ENCODE data around the gene MKLN1.

The MKLN1 gene

DNA sequence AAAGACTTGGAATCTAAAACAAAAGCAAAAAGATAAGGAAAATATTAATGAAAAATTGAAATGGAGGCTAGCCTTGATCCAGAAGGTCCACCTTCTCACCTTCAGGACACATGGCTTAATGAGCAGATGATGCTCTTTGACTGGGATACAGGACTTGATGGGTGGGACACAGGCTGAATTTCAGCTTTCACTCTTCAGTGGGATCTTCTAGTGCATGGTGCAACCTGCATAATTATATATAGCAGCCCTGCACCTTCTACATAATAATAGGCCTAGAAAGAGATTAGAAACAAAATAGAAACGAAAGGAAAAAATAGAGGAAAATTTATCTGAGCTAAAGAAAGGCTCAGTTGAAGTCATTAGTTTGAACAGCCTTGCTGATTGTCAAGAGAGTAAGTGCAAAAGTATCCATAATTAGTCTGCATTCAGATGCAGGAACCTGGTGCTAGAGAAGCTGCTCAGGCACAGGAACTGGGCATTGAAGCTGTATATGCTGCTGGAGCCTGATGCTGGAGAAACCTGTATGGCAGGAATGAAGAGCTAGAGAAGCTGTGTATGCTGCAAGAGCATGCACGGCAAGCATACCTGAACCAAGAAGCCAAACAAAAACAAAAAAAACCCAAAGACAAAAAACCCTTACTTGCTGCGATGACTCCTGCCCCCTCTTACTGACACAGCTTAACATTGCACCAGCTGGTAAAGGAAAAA is 19.4 kb downstream of the MKLN1 start:
- FAIRE-seq, result no peak

DNA sequence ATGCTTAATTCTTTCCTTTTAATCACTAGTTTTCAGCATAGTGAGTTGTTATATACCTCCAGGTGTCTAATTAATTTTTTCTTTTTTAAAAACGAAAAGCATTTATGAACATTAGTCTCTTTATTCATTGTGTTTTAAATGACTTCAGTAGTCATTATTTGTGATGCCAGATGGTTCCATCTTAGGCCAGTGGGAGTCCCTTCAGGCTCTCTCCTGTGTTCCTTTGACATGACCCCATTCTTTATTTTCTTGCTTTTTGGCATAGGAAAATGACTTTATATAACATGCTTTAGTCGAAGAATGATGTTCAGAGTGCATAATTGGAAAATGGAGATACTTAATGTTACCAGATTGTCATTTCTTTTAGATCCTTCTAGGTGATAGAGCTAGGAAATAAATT is 24.4 kb downstream of the MKLN1 start:
- no peak for FAIRE-seq
- DNase-seq (ENCODE audit: insufficient read length, low spot score), result no peak

More for the DNA sequence above, 19.4 kb downstream of the MKLN1 start:
- no peak for DNase-seq (ENCODE audit: insufficient read length, low spot score)

DNA sequence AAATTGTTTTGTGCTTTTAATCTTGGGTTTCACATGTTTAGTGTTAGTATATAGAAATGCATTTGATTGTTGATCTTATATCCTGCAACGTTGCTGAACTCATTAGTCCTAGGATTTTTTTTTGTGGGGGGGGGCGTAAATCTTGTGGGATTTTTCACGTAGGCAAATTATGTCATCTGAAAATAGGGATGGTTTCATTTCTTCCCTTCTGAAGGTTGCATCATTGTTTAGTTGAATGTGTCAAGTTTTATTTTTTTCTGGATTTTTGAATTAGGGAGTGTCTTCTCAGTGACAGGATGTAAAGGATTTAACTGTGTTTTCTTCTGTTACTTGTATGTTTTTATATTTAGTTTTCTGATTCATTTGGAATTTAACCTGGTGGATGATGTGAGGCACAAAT is 26.7 kb downstream of the MKLN1 start:
- no peak for FAIRE-seq
- DNase-seq (ENCODE audit: insufficient read length, low spot score), result no peak

DNA sequence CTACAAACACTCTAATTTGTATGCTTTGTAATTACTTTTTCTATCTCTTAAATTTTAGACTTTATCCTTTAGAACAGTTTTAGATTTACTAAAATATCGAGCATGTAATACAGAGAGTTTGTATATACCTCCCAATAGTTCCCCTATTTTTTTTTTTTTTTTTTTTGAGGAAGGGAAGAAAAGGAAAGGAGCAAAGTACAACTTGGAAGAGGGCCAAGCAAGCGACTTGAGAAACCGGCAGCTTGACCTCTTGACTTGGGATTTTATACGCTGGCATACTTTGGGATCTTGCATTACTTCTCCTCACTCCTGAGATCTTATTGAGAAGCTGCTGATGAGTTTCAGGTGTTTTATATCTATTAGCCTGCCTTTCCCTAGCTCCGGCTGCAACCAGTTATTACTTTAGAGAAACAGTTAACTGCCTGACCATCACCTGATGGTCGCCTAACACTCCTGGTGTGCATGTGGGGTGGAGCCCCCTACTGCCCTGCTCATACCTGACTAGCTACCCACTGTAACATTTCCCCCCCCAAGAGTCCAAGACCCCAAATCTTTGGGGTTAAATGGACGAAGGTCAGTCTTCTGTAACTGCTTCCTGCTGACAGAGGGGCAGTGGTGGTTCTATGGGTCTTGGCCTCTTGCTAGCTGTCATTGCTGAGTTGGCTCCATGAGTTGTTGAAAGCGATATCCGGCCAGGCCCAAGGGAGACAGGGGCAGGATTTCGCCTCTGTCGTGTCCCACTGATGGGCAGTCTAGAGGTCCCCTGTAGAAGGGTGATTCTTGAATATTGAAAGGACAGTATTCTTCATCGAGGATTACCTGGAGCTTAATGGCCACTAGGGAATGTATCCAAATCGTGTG is 28.5 kb downstream of the MKLN1 start:
- FAIRE-seq, result no peak
- no peak for DNase-seq (ENCODE audit: insufficient read length, low spot score)

DNA sequence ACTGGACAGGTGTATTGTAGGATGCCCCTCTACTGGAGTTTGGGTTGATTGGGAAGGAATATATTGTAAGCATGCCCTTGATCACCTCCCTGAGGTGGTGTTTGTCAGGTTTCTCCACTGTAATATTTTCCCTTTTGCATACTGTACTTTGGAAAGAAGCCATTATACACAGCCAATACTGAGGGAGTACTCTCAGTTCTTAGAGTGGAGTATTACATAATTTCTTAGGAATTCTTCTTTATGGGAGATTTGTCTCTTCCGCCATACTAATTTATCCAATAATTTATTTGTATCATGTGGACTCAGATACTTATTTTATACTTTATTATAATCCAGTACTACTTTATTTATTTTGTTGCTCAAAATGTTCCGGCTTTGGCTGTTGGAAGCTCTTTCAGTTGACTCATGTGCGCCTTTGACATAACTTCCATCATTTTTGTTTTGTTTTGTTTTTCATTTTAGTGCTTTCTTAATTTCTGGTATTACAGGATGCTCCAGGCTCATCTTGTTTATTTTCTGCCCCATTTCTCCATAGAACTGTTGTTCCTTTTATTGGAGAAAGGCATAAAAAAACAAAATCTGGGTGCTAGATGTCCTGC is 29.7 kb downstream of the MKLN1 start:
- no peak for DNase-seq (ENCODE audit: insufficient read length, low spot score)
- FAIRE-seq, result no peak

DNA sequence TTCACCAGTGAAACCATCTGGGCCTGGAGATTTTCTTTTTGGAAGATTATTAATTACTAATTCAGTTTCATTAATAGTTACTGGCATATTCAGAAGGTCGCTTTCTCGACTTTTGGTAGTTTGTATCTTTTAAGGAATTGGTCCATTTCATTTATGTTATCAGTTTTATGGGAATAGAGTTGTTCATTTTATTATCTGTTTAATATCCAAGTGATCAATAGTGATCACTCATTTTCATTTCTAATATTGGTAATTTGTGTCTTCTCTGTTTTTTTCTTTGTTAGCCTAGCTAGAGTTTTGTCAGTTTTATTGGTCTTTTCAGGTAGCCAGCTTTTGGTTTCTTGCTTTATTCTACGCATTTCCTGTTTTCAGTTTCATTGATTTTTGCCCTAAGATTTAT is 31.0 kb downstream of the MKLN1 start:
- no peak for FAIRE-seq

DNA sequence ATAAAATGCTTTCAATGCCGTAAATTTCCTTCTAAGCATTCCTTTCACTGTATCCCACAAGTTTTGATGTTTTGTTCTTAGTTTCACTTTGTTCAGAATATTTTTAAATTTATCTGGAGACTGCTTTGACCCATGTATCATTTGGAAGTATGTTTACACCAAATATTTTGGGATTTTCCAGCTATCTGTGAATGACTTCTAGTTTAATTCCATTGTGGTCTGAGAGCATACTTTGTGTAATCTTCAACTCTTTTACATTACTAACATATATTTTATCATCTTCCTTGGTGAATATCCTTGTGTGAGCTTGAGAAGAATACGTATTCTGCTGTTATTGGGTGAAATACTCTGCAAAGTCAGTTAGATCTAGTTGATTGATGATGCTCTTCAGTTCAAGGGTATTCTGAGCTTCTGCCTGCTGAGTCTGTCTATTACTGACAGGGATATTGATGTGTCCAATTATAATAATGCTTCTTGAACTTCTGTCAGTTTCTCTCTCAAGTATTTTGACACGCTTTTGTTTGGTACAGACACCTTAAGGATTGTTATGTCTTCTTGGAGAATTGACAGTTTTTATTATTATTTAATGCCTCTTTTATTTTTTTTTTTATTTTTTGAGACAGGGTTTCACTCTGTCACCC is 31.6 kb downstream of the MKLN1 start:
- FAIRE-seq, result no peak
- DNase-seq (ENCODE audit: insufficient read length, low spot score), result no peak

More for the DNA sequence above, 31.0 kb downstream of the MKLN1 start:
- no peak for DNase-seq (ENCODE audit: insufficient read length, low spot score)

DNA sequence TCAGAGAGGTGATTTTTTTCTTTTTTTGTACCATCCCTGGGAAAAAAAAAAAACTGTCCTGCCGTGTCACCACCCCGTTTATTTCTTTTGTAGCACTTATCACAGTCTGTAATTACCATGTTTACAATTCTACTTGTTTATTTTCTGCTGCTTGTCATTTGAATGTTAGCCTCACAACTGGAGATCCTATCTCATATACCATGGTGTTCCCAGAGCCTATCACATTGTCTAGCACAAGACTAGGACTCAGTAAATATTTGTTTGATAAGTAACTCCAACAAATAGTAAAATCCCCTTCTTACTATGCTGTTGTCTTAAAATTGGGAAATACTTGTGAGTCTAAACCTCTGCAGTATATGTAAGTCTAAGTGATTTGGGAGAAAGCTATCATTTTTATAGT is 36.0 kb downstream of the MKLN1 start:
- DNase-seq (ENCODE audit: insufficient read length, low spot score), result no peak
- FAIRE-seq, result no peak

DNA sequence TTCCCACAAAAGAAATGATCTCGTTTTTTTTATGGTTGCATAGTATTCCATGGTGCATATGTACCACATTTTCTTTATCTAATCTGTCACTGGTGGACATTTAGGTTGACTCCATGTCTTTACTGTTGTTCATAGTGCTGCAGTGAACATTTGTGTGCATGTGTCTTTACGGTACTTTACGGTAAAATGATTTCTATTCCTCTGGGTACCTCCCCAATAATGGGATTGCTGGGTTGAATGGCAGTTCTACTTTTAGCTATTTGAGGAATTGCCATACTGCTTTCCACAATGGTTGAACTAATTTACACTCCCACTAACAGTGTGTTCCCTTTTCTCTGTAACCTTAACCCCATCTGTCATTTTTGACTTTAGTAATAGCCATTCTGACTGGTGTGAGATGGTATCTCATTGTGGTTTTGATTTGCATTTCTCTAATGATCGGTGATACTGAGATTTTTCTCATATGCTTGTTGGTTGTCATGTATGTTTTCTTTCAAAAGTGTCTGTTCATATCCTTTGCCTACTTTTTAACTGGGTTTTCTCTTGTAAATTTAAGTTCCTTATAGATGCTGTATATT is 37.2 kb downstream of the MKLN1 start:
- FAIRE-seq (no peak), DNase-seq (ENCODE audit: insufficient read length, low spot score) (no peak)

DNA sequence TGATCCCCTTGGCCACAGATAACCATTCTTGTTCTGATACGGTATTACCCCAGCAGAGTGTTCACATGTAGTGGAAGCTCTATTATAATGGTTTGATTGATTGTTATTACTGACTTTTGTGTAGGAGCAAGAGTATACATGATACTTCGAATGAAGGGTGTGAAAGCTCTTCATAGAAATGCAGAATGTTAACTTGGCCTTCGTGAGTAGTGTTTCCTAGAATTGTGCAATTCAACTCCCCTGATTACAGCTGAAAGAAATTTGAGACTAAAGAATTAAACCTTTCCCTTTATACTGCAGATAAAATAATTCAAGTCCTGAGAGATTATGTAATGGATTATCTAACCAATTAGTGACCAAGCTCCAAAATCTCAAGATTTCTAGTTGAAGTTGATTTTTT is 38.2 kb downstream of the MKLN1 start:
- DNase-seq (ENCODE audit: insufficient read length, low spot score) (no peak), FAIRE-seq (no peak)

DNA sequence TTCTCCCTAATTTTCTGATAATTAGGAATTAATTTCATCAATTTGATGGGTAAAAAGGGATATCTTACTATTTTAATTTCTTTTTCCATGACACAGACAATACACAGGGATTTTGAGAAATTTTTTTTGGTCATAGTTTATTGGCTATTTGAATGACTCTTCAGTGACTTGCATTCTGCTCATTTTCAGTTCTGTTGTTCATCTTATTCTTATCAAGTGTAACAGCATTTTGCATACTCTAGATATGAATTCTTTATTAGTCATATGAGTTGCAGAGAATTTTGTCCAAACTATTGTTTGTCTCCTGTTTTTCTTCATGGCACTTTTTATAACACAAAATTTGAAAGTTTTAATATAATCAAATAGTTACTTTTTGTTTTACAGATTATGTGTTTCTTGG is 41.7 kb downstream of the MKLN1 start:
- no peak for FAIRE-seq

DNA sequence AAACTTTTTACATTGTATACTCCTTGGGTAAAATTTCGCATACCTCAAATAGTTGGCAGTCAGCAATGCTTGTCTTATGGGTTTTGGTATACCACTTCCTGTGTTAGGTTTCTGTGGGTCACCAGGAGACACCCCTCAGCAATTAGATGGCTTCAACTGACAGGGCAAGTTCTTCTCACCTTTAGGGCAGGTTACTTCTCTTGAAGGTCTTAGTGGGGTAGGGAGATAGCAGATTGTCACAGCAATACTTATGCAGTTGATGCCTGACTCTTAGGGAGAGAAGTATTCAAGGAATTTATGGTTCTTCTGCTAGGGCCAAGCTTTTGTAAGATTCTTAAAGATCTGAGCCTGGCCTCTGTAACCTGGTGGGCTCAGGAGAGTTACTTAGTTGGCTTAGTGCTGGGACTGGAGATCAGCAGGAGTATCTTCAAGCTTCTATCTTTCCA is 42.9 kb downstream of the MKLN1 start:
- peak; percentile 18 for DNase-seq (ENCODE audit: insufficient read length, low spot score)
- no peak for FAIRE-seq

More for the DNA sequence above, 41.7 kb downstream of the MKLN1 start:
- no peak for DNase-seq (ENCODE audit: insufficient read length, low spot score)

DNA sequence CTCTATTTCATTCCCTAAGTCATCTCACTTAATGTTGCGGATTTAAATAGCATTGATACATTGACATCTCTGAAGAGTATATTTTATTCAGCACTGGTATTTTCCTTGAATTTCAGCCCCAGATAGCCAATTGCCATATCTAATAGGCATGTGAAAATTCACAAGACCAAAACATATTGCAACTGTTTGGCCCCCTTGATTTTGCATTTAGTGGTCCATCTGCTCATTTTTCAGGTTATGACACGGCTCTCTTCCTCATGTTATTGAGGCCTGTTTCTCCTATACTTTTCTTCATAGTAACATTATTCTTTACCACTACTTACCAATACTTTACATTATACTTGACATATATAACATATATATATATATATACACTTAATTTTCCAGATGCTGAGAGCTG is 43.7 kb downstream of the MKLN1 start:
- no peak for DNase-seq (ENCODE audit: insufficient read length, low spot score)

DNA sequence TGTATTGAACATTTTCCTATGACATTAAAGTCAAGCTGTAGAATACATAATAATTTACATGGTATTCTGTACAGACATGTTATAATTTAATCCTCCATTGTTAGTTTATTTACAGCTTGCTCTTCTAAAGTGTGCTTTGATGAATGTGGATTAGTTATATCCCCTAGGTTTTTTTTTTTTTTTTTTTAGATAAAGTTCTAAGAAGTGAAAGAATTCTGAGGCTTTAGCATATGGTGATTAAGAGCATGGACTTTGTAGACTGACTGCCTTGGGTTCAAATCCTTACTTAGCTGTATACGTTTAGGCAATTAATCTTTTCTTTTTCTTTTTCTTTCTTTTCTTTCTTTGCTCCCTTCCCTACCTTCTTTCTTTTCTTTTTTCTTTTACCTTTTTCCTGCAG is 44.9 kb downstream of the MKLN1 start:
- no peak for FAIRE-seq

More for the DNA sequence above, 43.7 kb downstream of the MKLN1 start:
- no peak for FAIRE-seq

DNA sequence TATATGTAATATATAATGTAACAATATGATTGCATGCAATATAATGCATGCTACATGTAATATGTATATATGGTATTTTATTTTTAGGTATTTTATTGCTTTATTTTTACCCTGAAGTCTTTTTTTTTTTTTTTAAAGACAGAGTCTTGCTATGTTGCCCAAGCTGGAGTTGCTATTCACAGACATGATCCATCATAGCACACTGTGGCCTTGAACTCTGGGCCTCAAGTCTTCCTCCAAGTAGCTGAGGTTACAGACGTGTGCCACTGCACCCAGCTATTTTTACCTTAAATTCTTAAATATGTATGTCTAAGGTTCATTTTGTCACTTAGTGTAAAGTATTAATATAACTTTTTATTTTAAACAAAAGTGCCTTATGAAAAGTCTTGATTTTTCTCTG is 47.1 kb downstream of the MKLN1 start:
- DNase-seq (ENCODE audit: insufficient read length, low spot score), result no peak
- FAIRE-seq, result no peak

More for the DNA sequence above, 44.9 kb downstream of the MKLN1 start:
- no peak for DNase-seq (ENCODE audit: insufficient read length, low spot score)

DNA sequence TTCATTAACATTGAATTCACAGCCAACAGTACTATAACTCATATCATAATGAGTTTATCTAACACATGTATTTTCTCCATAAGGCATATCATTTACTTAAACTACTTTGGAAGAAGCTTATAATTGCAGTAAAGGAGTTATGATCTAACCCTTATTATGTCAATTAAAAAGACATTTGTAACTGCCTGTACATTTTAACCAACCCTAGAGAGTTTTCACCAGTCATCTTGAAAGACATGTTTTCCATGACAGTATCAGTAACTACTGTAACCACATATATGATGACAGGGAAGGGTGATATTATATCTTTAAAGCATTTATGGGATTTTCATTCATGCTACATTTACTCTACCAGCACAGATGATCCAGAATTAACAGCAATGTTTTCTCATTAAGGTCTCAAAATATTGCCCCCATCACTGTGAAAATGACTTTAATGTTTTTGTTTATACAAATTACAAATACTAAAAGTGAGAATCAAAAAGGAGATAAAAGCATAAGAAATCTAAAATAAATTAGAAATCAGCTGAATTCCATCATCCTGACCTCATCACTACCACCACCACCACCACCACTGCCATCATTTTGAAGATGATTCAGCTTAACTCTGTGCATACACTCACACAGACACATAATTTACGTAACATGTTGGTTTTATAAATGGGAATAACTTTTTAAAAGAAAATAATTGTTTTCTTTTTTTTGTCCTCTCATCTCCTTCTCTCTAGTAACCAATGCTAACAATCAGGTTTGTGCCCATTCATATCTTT is 53.6 kb downstream of the MKLN1 start:
- FAIRE-seq (no peak), DNase-seq (ENCODE audit: insufficient read length, low spot score) (no peak)

DNA sequence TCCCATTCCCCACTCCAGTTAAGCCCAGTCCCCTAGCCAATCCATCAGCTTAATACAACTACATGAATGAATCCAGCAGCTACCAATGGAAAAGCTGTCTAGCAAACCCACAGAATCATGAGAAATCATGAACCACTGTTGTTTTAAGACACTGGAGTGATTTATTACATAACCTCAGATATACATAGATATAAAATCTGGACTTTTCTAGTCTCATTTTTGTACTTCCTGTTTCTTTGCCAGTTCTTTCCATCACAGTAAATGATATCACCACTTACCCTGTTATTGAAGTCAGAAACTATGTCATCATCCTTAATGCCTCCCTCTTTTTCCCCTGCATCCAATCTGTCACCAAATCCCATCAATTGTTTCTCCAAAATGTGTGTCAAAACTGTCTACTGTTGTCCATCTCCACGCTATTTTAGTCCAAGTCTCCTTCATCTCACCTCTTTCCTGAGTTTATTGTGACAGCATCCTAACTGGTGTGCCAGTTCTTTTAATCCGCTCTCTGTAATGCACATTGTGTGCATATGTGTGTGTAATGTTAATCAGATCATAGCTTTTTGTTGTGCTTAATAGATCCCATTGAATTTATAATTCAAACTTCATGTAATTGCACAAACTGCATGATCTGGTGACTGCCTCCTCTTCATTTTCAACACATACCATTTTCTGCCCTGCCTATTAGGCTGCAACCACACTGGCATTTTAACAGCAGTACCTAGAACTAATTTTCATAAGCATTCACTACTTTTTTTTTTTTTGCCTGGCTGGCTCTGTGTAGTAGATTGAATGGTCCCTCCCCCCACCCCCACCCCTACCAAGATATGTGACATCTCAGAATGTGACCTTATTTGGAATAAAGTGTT is 56.0 kb downstream of the MKLN1 start:
- DNase-seq (ENCODE audit: insufficient read length, low spot score) (no peak), FAIRE-seq (no peak)

DNA sequence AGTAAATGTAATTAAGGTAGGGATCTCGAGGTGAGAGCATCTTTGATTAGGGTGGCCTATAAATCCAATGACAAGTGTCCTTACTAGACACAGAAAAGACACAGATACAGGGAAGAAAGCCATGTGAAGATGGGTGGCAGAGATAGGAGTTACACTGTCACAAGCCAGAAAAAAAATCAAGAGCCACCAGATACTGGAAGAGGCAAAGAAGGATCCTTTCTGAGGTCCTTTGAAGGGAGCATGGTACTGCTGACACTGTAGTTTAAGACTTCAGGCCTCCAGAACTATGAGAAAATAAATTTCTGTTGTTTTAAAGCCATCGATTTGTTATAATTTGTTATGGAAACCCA is 56.6 kb downstream of the MKLN1 start:
- no peak for FAIRE-seq
- DNase-seq (ENCODE audit: insufficient read length, low spot score), result no peak

DNA sequence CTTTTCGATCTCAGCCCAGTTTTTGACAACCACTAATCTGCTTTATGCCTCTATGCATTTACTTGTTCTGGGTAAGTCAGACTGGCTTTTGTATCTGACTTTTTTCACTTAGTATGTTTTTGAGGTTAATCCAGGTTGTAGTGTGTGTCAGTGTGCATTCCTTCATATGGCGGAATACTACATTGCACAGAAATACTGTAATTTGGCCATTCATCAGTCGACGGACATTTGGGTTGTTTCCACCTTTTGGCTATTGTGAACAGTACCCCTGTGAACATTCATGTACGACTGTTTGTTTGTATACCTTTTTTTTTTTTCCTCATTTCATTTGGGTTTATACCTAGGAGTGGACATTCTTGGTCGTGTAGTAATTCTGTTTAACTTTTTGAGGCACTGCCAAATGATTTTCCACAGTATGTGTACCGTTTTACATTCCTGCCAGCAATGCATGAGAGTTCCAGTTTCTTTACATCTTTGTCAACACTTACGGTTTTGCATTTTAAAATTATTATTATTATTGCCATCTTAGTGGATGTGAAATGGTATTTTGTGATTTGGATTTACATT is 57.4 kb downstream of the MKLN1 start:
- DNase-seq (ENCODE audit: insufficient read length, low spot score) (no peak), FAIRE-seq (no peak)
